HEK293 (cell line): ENCODE data around the gene TCF3.

Experiments used
- CTCF ChIP-seq: fragments of 450-650 bp; formaldehyde crosslinking; IDR thresholded peaks from 2 replicates; pipeline ENCODE4 v1.5.1; 2016; ENCODE audit warnings: missing biosample characterization, missing genetic modification characterization
- OVOL3 ChIP-seq: fragments of 450-650 bp; formaldehyde crosslinking; IDR thresholded peaks from 2 replicates; pipeline ENCODE4 v1.5.1; 2016; ENCODE audit warnings: missing biosample characterization, missing genetic modification characterization
- REST ChIP-seq: fragments of 450-650 bp; formaldehyde crosslinking; IDR thresholded peaks from 2 replicates; pipeline ENCODE4 v1.5.1; 2016; ENCODE audit warnings: missing biosample characterization, missing genetic modification characterization
- ZNF24 ChIP-seq: fragments of 450-650 bp; formaldehyde crosslinking; IDR thresholded peaks from 2 replicates; pipeline ENCODE4 v1.5.1; 2016; ENCODE audit warnings: missing biosample characterization, missing genetic modification characterization

GRCh38 chr19:1661995-1662394 is 9.6 kb upstream of the TCF3 start:
- TF ChIP-seq OVOL3 = no peak
- TF ChIP-seq ZNF24 (tag by site-specific recombination) = no peak
- no peak for TF ChIP-seq REST (tag by site-specific recombination)
- TF ChIP-seq CTCF = no peak
